HTR-8/SVneo (cell line): ENCODE measurements around the gene ZBTB37.
A peak's percentile ranks its signal among the peaks of the same experiment; 100 is the strongest.
"Not testable (repeated sequence)": the region's sequence is repeated elsewhere in the genome, so short reads cannot be mapped to it uniquely, and the experiment has no call there.

Experiments used
- DNase-seq: peaks from one replicate; pipeline ENCODE4 v3.0.0; 2011; ENCODE audit warnings: low spot score, mixed read lengths; ENCODE audit not compliant: insufficient read length
- FAIRE-seq: peaks from 2 replicates; lab custom pipeline; 2011; peaks lifted over from hg19 to GRCh38; lab: Jason Lieb, UNC

ZBTB37 gene

GRCh38 chr1:173900427-173900826 lies 32.2 kb downstream of the ZBTB37 start:
- no peak for FAIRE-seq
- DNase-seq, result no peak

GRCh38 chr1:173900992-173901391 lies 32.8 kb downstream of the ZBTB37 start:
- DNase-seq, result no peak
- no peak for FAIRE-seq

GRCh38 chr1:173903827-173904531 lies 35.8 kb downstream of the ZBTB37 start:
- FAIRE-seq, result no peak
- no peak for DNase-seq

GRCh38 chr1:173913111-173913510 lies 44.9 kb downstream of the ZBTB37 start:
- DNase-seq, result no peak

GRCh38 chr1:173914366-173914871 lies 46.2 kb downstream of the ZBTB37 start:
- DNase-seq (peak; percentile 30), FAIRE-seq (no peak)

More at GRCh38 chr1:173913111-173913510, 44.9 kb downstream of the ZBTB37 start:
- no peak for FAIRE-seq

DNA sequence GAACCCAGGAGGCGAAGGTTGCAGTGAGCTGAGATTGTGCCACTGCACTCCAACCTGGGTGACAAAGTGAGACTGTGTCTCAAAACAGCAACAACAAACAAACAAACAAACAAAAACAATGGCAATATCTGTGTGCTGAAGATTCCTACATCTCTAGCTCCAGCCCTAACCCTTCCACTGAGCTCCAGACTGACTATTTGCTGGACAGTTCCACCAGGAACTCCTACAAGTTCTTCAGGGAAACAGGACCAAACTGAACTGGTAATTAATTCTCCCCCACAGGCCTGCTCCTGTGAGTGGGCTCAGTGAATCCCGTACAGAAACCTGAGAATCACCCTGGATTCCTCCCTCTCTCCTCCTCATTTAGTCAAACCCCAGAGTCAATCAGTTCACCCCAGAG lies 47.4 kb downstream of the ZBTB37 start:
- DNase-seq, result no peak
- FAIRE-seq, result no peak

DNA sequence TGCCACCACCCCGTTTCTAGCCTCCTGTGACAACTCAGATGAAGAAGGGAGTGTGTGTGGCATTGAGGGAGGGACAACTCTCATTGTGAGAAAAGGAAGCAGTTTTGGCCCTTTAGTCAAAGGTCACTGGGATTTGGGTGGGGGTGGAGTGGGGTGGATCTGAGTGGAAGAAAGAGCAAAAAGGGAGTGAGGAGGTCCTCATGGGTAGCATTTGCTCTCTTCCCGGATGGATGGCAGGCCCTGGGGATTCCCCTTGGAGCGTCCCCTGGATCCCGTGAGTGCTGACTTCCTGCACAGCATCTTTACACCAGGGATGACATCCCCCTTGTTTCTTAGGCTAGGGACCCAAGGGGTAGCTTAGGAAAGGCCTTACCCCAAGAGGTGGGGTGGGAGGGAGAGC lies 48.5 kb downstream of the ZBTB37 start:
- FAIRE-seq (no peak), DNase-seq (no peak)

DNA sequence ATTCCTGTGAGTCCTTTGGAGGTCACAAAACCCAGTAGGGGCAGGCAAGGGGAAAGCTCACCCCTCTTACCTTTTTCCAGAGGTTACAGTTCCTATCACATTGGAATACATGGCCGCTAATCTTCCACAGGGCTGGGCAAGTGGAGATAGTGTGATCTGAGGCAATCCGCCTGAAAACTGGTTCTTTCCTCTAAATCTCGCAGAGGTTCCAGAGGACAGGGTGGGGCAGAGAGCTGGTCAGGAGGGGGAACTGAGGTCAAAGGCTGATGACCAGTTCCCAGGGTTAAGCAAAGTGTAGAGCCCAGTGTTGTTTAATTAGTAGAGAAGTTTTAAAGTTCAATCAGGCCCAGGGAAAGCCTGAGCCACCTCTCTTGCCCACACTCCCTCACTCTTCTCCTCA lies 49.0 kb downstream of the ZBTB37 start, which contains the start of gene SERPINC1:
Gene SERPINC1, minus strand, starts transcription at position 179 of the 400 bp plus-strand sequence. Its CDS starts 68 bp downstream, at position 111.
- no peak for DNase-seq
- no peak for FAIRE-seq

DNA sequence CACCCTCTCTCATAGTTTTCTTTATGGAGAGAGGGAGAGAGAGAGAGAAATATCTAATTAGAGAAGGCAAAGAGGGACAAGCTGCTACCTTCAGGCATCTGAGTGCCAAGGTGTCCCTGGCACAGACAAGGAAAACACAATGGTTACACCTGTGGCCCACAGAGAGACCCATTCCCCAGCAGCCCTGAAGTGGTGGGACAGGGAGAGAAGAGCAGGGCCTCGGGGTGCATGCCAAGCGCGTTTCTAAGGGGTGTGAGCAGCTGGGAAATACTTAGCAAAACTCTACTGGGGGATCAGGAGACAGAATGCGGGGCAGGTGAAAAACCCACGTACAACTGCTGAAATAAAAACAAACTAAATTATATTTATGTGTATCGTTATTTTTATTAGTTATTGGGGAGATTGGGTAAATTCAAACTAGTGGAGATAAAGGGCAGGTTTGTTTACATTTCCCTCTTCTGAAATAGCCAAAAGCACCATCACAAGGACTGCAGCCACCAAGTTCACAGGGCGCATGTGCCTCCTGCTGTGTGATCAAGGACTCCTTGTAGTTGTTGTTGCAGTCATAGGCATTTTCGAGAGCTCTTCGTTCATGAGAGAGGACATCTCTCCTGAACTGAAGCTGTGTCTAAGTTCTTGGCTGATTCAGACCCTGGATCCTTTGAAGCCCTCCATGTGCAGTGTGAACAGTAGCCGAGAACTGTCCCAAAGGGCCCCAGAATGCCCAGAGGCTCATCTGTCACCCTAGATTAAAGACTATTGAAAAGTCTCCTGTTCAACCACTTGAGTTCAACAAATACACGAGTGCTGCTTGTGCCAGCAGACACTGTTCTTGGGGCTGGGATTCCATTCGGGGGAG lies 49.7 kb downstream of the ZBTB37 start:
- no peak for FAIRE-seq
- DNase-seq, result no peak

- no peak for FAIRE-seq
- DNase-seq, result no peak
Observed at GRCh38 chr1:173920861-173921260, 52.7 kb downstream of the ZBTB37 start.

DNA sequence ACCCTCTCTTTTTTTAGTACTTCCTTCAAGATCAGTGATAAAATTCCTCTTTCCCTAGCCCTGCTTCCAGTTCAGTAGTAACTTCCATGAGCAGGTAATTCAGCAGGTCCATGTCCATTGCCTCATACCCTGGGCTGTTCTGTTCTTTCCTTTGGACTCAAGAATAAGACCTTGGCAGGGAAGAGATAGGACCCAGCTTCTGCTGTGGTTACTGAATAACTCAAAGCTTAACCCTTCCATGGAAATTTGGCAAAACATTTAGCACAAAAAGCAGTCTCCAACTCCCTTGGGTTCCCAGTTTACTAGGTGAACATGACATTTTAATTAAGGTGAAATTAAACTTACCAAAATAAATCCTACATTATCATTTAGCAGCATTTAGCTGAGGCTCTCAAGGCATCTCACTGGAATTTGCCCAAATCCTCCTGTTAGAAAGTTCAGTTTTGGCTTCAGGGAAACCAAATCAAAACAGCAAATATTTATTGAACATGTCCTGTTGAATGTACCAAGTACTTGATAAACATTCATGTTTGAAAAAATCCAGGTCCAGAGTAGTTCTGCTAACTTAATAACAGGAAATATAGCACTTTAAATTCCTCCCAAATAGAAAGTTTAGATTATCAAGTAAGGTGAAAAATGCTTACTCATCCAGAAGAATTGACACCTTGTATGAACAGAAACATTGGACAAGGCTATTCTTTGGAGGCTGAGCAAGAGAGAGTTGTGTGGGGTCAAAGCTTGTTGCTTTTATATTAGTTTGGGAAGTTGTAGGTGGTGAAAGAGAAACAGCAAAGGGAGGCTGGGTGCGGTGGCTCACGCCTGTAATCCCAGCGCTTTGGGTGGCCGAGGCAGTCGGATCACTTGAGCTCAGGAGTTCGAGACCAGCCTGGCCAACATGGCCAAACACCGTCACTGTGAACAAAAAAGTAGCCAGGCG lies 57.4 kb downstream of the ZBTB37 start:
- DNase-seq (no peak), FAIRE-seq (no peak)

GRCh38 chr1:173930541-173930940 lies 62.4 kb downstream of the ZBTB37 start:
- DNase-seq, FAIRE-seq: not testable (repeated sequence)

DNA sequence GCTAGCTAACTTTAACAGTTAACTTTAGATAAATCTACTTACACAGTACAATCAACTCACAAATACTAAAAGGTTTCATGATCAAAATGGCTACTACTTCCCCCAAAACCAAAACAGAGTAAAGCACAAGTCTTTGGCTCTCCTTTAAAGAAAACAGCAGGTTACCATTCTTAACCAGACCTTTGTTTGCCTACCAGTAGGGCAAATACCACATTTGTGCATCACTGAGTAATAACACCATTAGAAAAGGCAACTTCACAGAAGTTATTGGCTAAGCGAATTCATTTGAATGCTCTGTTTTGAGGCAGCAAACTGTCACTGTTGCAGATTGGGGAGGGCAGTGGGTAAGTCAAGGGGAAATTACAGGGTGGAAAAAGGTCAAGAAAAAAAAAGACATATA lies 66.3 kb downstream of the ZBTB37 start:
- FAIRE-seq (no peak), DNase-seq (no peak)

DNA sequence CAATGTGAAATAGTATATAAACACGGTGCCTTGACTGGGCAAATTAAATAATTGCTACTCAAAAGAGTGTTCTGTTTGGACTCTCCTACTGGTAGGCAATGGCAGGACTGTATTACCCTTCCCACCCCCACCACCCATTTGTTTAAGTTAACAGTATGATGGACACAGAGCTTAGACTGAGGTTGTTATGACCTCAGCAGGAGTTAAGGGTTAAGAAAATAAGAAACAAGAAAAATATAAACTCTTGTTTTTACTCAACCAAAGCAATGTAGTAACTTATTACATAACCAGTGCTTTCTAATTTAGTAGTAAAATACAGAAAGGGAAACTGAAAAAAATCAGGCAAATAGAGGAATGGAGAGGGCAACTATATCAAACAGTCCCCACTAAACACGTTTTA lies 68.9 kb downstream of the ZBTB37 start:
- FAIRE-seq, result no peak
- DNase-seq, result no peak

GRCh38 chr1:173946380-173946921 lies 78.3 kb downstream of the ZBTB37 start:
- DNase-seq, result no peak
- no peak for FAIRE-seq

DNA sequence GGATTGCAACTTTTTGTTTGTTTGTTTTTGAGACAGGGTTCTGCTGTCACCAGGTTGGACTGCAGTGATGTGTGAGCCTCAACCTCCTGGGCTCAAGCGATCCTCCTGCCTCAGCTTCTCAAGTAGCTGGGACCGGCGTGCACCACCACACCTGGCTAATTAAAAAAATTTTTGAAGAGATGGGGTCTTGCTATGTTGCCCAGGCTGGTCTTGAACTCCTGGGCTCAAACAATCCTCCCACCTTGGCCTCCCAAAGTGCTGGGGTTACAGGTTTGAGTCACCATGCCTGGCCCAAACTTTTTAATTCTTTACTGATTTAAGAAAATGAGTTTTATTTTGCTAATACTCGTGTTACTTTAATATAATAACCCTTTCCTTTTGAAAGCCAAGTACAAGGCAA lies 80.4 kb downstream of the ZBTB37 start:
- FAIRE-seq, result no peak
- no peak for DNase-seq
